Activated CD8-positive, alpha-beta memory T cell treated with anti-CD3 and anti-CD28 coated beads for 4 hours (primary cell): ENCODE data around the gene COG3.
"Not testable (repeated sequence)": the region's sequence is repeated elsewhere in the genome, so short reads cannot be mapped to it uniquely, and the experiment has no call there.

Experiments used
- DNase-seq, 2 donors: peaks; one replicate each; pipeline ENCODE4 v3.0.0-alpha.2; 2020; ENCODE audit warnings: low read depth in 2 of 2

COG3 gene

GRCh38 chr13:45464687-45465453 is at the start of gene COG3:
COG3 (plus strand) TSS chr13:45464939; CDS start chr13:45465037, 98 bp downstream.
- peak; percentile 89 to 91 for DNase-seq

GRCh38 chr13:45415112-45415511 is 49.6 kb upstream of the COG3 start:
- DNase-seq: no peak

GRCh38 chr13:45416516-45417128 is 48.1 kb upstream of the COG3 start:
- no peak for DNase-seq

GRCh38 chr13:45417790-45418534 is 46.8 kb upstream of the COG3 start, which contains the start of gene SLC25A30:
SLC25A30 (minus strand) TSS chr13:45418373; CDS start chr13:45411425, 6,948 bp downstream.
- DNase-seq: peak; percentile 81 to 86

GRCh38 chr13:45419389-45419788 is 45.4 kb upstream of the COG3 start:
- not testable (repeated sequence) for DNase-seq

GRCh38 chr13:45419945-45420344 is 44.8 kb upstream of the COG3 start:
- no peak for DNase-seq

- no peak for DNase-seq
These were observed 41.9 kb upstream of the COG3 start for GRCh38 chr13:45422731-45423292.

GRCh38 chr13:45426056-45426841 is 38.5 kb upstream of the COG3 start:
- not testable (repeated sequence) for DNase-seq

- no peak for DNase-seq
These were observed 31.9 kb upstream of the COG3 start for GRCh38 chr13:45432737-45433380.

- DNase-seq: no peak
These were observed 31.4 kb upstream of the COG3 start for GRCh38 chr13:45433381-45433790.

GRCh38 chr13:45434556-45435371 is 30.0 kb upstream of the COG3 start:
- no peak for DNase-seq

GRCh38 chr13:45436332-45436731 is 28.4 kb upstream of the COG3 start:
- no peak for DNase-seq

GRCh38 chr13:45436953-45437352 is 27.8 kb upstream of the COG3 start:
- no peak for DNase-seq

- no peak for DNase-seq
These were observed 26.8 kb upstream of the COG3 start for GRCh38 chr13:45437947-45438346.

- no peak for DNase-seq
These were observed 25.7 kb upstream of the COG3 start for GRCh38 chr13:45439008-45439407.

GRCh38 chr13:45439781-45440462 is 24.8 kb upstream of the COG3 start:
- no peak for DNase-seq

- no peak for DNase-seq
These were observed 23.1 kb upstream of the COG3 start for GRCh38 chr13:45441633-45442032.

GRCh38 chr13:45445053-45445452 is 19.7 kb upstream of the COG3 start:
- DNase-seq: no peak

GRCh38 chr13:45446181-45446580 is 18.6 kb upstream of the COG3 start:
- DNase-seq: no peak
